K562 (cell line): ENCODE results near the gene ARMC7. TPM values are rescaled to one million over a fixed set of nuclear protein-coding genes. Genes with fewer than 3 reads are reported as not detected.

Source experiments
- BDP1 ChIP-seq: IDR thresholded peaks from 3 replicates; pipeline ENCODE4 v1.6.1; 2011; ENCODE audit not compliant: insufficient read length, insufficient read depth
- CBFA2T2 ChIP-seq: fragments of 450-650 bp; conservative IDR thresholded peaks from 2 replicates; pipeline ENCODE4 v1.6.1; 2017; ENCODE audit warnings: mild to moderate bottlenecking
- HDGF ChIP-seq: fragments of 450-650 bp; IDR thresholded peaks from 2 replicates; pipeline ENCODE4 v1.6.1; 2016
- KLF16 ChIP-seq: IDR thresholded peaks from 2 replicates; pipeline ENCODE4 v1.6.1; 2016; ENCODE audit warnings: antibody characterized with exemption
- L3MBTL2 ChIP-seq: fragments of 450-650 bp; IDR thresholded peaks from 2 replicates; pipeline ENCODE4 v1.6.1; 2016; ENCODE audit warnings: mild to moderate bottlenecking, moderate library complexity
- RCOR1 ChIP-seq, 2 experiments: IDR thresholded peaks; 2 replicates each; pipeline ENCODE4 v1.6.1; 2012; ENCODE audit warnings: low read depth in 2 of 2, low read length in 2 of 2, borderline replicate concordance in 1 of 2, improper control_type of control experiment in 1 of 2
- RERE ChIP-seq: sonication (generic); formaldehyde crosslinking; IDR thresholded peaks from 2 replicates; pipeline ENCODE4 v1.8.0; 2023; ENCODE audit warnings: missing genetic modification reagents, mild to moderate bottlenecking, borderline replicate concordance
- RNF2 ChIP-seq: sonication (generic); IDR thresholded peaks from 2 replicates; pipeline ENCODE4 v1.6.1; 2016
- USF2 ChIP-seq: sonication (generic); formaldehyde crosslinking; IDR thresholded peaks from 2 replicates; pipeline ENCODE4 v1.5.0; 2020; ENCODE audit warnings: missing genetic modification reagents
- ZBTB11 ChIP-seq, 3 experiments: fragments of 200-800 bp in 1 of 3; fragments of 250-450 bp in 1 of 3; fragments of 450-650 bp in 1 of 3; sonication (Bioruptor Pico) in 1 of 3; sonication (Bioruptor generic) in 1 of 3; formaldehyde crosslinking in 1 of 3; IDR thresholded peaks; 2 replicates each; pipeline versions ENCODE4 v1.6.1 to v1.8.0; 2016 to 2022; ENCODE audit warnings: mild to moderate bottlenecking in 2 of 3, missing genetic modification characterization in 2 of 3, missing compliant biosample characterization in 1 of 3, moderate library complexity in 1 of 3
- ZBTB2 ChIP-seq: fragments of 450-650 bp; IDR thresholded peaks from 2 replicates; pipeline ENCODE4 v1.6.1; 2016; ENCODE audit warnings: antibody characterized with exemption
- ZHX1 ChIP-seq: fragments of 150-350 bp; conservative IDR thresholded peaks from 2 replicates; pipeline ENCODE4 v1.6.1; 2014; ENCODE audit warnings: low read length
- ZNF146 ChIP-seq: IDR thresholded peaks from one replicate; pipeline ENCODE4 v1.6.1; 2018; ENCODE audit warnings: missing compliant biosample characterization; ENCODE audit not compliant: unreplicated experiment
- ZNF224 ChIP-seq: sonication (generic); formaldehyde crosslinking; IDR thresholded peaks from 2 replicates; pipeline ENCODE4 v1.8.0; 2022; ENCODE audit warnings: mild to moderate bottlenecking, missing genetic modification reagents
- polyA plus RNA-seq, 8 experiments: library from polyadenylated mRNA; depleted of rRNA in 4 of 8; stranded (reverse) in 5 of 8; unstranded in 3 of 8; fragments of >200 nt; fragmentation: Nextera tagmentation in 2 of 8; fragmentation: Illumina TruSeq in 1 of 8; extraction: Ambion mirVana in 2 of 8; extraction: Trizol in 1 of 8; gene quantifications; 2 replicates each; pipeline versions ENCODE4 v1.2.1 to v1.2.3, GENCODE V29; 2011 to 2014; ENCODE audit warnings: inconsistent platforms in 1 of 8, missing spikeins in 1 of 8
- total RNA-seq, 7 experiments: library from RNA; depleted of rRNA in 6 of 7; stranded (reverse); fragments of >200 nt in 6 of 7; fragmentation: Illumina TruSeq in 2 of 7; extraction: Trizol in 2 of 7; gene quantifications; 2 replicates each; pipeline versions ENCODE4 v1.2.1 to v1.2.3, GENCODE V29; 2011 to 2021; ENCODE audit warnings: low replicate concordance in 1 of 7

Gene ARMC7
- total and polyA plus RNA-seq, 9 of the 15 experiments (the other 6 are each of a cell fraction or from before 2014, with no cell fraction given): 1.4 to 15.2 (median 5.9) TPM

- TF ChIP-seq USF2 (CRISPR knock-in tag): no peak
- no peak for TF ChIP-seq ZNF146 (CRISPR knock-in tag)
- peak; percentile 98 for TF ChIP-seq L3MBTL2
- TF ChIP-seq BDP1: no peak
- no peak for TF ChIP-seq ZBTB2
- TF ChIP-seq HDGF: no peak
- no peak for TF ChIP-seq ZHX1
- TF ChIP-seq RNF2: peak; percentile 53; the same call in 1 of the 2 replicates
- TF ChIP-seq RERE (CRISPR knock-in tag): no peak
- no peak for TF ChIP-seq ZNF224 (CRISPR knock-in tag)
- no peak for TF ChIP-seq KLF16
- TF ChIP-seq ZBTB11 (CRISPR knock-in tag; IDR thresholded peaks at IDR 0.05): peak in 1 of 3 experiments; percentile 52; a peak in 2 of 6 replicates
- TF ChIP-seq CBFA2T2: no peak
- peak in 1 of 2 experiments; percentile 54; a peak in 1 of 4 replicates for TF ChIP-seq RCOR1 (IDR thresholded peaks at IDR 0.05; ENCODE audit: borderline replicate concordance in 1 of 2, low read depth in 2 of 2, low read length in 2 of 2)
Observed at GRCh38 chr17:75102385-75102821, 7.4 kb upstream of the ARMC7 start (continued).
